Left cardiac atrium (tissue), 4 donors: Measurements from ENCODE around the gene WDR45B. TPM values are rescaled to one million over a fixed set of nuclear protein-coding genes. Genes with fewer than 3 reads are reported as not detected.
A peak's percentile ranks its signal among the peaks of the same experiment; 100 is the strongest.

Source experiments
- ATAC-seq, 2 donors: fragments of 200-7000 bp; cut with Tn5 transposase; one replicate each; pipeline ENCODE4 v1.9.1; 2020; ENCODE audit warnings: mild to moderate bottlenecking in 2 of 2, moderate library complexity in 2 of 2
- DNase-seq: peaks from one replicate; pipeline ENCODE4 v3.0.0-alpha.2; 2020
- intact Hi-C, 2 donors: fragments of 100-400 bp; cut with DNase I; formaldehyde crosslinking; loops; one replicate each; pipeline versions ENCODE4 v1.14.1 to v1.15.1; 2022 to 2023
- total RNA-seq, 2 donors: library from RNA; stranded (reverse); fragmentation: NEBNext Ultra II Directional; extraction: Animal tissue kit (Norgen Biotek cat#: 25700); gene quantifications; one replicate each; pipeline ENCODE4 v1.2.1, GENCODE V29; 2021
- donor health status: DM: no; HTN: yes; CAD: no.
- donor health status: DM: no; HTN: yes; CAD: no; lungs with severe emphysema.
- donor health status: DM: yes; HTN: yes; CAD: no.
- donor health status: Dilated cardiomyopathy.

WDR45B gene
- total RNA-seq, 2 donors from 2014 or later = 40.1 to 47.3 TPM

DNA sequence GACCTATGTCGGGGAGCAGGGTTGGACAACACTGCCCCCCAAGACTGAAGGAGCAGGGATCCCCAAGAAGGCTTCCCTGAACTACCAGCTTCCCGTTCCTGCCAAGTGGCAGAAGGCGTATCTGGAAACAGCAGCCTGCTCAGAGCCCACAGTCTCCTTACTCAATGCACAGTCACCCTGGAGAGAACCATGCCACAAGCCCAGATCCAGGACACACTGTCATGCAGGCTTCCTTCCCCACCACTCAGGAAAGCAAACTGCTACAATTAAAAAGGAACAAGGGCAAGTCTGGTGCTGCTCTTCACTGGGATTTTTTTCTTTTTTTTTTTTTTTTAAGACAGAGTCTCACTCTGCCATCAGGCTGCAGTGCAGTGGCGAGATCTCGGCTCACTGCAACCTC lies 8.2 kb downstream of the WDR45B start:
- intact Hi-C loops = no loop called here
- ATAC-seq (peak in 1 of 2 donors; percentile 12), DNase-seq (no peak)

GRCh38 chr17:82639628-82640027 lies 8.6 kb downstream of the WDR45B start:
- ATAC-seq (peak in 1 of 2 donors; percentile 44), DNase-seq (no peak)
- intact Hi-C loops = no loop called here

- ATAC-seq (no peak), DNase-seq (no peak)
- intact Hi-C loops = no loop called here
Measured at GRCh38 chr17:82638183-82638773, 10.0 kb downstream of the WDR45B start.

DNA sequence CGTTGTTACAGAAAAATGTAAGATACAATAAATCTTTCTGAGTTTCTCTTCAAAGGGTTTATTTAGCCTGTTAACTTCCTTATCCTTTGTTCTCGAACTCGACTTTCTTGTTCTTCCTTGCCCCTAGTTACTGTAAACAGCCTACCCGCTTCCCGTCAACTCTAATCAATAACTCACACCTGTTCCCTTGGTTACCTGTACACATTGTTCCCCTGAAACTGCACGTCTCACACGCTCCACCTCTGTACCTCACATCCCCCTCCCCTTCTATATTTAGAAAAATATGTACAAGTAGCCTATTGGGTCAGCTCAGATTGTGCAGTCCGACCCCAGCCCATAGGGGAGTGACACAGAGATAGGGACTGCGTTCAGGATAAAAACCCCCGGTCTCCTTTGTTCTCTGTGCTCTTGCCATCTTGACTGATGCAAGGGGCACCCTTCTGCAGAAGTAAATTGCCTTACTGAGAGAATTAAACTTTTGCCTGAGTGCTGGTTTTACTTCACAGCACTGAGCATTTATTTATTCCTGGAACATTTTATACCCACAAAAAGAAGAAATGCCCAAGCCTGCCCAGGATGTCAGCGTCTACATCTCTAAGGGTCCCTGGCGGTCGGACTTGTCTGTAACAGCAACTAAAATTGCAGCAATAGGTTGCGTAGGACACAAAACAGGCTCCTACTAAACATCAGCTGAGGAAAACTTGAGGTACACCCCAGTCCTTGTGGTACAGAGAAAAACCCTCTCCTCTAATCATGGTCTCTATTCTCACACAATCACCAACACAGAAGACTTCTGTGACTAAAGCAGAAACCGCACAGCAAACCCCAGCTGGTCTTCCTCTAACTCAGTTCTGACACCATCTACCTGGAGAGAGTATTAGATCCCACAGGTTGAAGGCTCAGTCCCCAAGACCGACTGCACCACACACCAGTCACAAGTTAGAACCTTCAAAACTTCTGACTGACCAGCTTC lies 11.3 kb downstream of the WDR45B start:
- intact Hi-C loops = no loop called here
- ATAC-seq (no peak), DNase-seq (no peak)

GRCh38 chr17:82633343-82633742 lies 14.9 kb downstream of the WDR45B start:
- intact Hi-C loops = no loop called here
- ATAC-seq (no peak), DNase-seq (no peak)

DNA sequence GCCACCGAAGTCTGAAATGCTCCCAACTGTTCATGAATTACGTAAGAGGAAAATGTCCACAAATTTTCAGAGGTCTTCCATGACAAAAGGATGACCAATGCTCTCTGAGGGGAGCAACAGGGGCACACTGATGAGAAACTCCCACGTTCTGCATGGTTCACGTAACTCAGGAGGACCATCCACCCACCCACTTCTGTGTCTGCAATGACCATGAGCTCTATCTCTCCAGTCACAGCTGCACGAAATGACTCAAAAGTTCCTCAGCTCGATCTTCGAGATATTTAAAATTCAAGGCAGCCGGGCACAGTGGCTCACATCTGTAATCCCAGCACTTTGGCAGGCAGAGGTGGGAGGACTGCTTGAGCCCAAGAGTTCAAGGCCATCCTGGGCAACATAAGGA lies 15.8 kb downstream of the WDR45B start:
- no peak for DNase-seq
- no peak for ATAC-seq
- intact Hi-C loops = no loop called here

- no peak for ATAC-seq
- intact Hi-C loops = no loop called here
Measured at GRCh38 chr17:82631544-82631943, 16.7 kb downstream of the WDR45B start.

GRCh38 chr17:82630212-82630611 lies 18.0 kb downstream of the WDR45B start:
- no peak for DNase-seq
- ATAC-seq = no peak
- intact Hi-C loops = no loop called here

More at GRCh38 chr17:82631544-82631943, 16.7 kb downstream of the WDR45B start:
- no peak for DNase-seq

GRCh38 chr17:82629748-82630147 lies 18.5 kb downstream of the WDR45B start:
- intact Hi-C loops = no loop called here
- no peak for ATAC-seq
- DNase-seq = no peak

- no peak for DNase-seq
- intact Hi-C loops = no loop called here
- peak; percentile 12 to 17 for ATAC-seq
Measured at GRCh38 chr17:82627405-82627804, 20.8 kb downstream of the WDR45B start.

GRCh38 chr17:82623707-82624106 lies 24.5 kb downstream of the WDR45B start:
- intact Hi-C loops = no loop called here
- ATAC-seq (no peak), DNase-seq (no peak)

DNA sequence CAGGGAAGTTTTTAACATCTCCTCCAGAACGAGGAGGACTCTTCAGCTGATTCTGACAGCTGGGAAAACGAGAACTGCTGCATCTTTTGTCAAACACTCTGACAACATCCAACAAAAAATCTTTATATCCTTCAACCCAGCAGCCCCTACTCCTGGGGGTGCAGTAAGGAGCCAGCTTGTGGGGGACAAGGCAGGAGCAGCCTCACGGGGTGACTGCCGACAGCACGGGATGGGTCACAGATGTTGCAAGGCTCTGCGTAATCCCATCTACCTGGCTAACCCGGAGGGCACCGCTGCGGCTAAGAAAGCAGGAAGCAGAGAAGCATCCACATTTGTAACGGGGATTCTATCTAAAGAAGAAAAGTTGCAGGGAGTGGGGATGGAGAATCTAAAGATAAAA lies 28.6 kb downstream of the WDR45B start:
- intact Hi-C loops = no loop called here
- DNase-seq = no peak

GRCh38 chr17:82619211-82619610 lies 29.0 kb downstream of the WDR45B start:
- DNase-seq (no peak), ATAC-seq (no peak)
- intact Hi-C loops = no loop called here

More for the DNA sequence above, 28.6 kb downstream of the WDR45B start:
- ATAC-seq = no peak

DNA sequence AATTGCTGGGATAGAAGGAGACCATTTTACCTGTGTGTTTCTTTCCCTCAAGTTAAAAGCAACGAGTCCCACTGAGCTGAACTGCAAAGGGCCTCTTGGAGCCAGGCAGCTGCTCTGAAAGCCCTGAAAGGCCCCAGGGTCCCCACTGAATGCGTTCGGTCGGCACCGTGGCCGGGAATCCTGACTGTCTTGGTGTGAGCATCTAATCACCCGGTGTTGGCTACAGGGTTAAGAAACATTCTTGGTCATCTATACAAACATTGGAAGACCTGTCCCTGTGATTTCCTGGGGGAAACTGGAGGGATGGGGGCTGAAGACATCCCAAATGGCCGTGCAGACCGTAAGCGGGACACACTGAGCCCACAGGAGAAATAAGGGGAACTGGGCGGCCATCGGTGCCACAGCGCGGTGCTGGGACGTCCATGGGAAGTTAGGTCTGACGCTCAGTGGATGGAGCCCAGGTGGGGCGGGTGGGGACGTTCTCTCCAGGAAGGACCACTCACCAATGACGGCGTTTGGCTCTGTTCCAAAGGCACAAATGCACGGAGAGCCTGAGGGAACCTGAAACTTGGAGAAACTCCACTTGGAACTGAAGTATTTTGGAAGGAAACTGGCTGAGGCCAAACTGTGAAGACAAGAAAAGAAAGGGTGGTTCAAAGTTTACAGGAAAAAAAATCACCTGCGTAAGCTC lies 32.1 kb downstream of the WDR45B start:
- DNase-seq = no peak
- no peak for ATAC-seq
- intact Hi-C loops = no loop called here

- intact Hi-C loops = no loop called here
- DNase-seq = no peak
- no peak for ATAC-seq
Measured at GRCh38 chr17:82615084-82616020, 32.9 kb downstream of the WDR45B start.

- DNase-seq (no peak), ATAC-seq (no peak)
- intact Hi-C loops = no loop called here
Measured at GRCh38 chr17:82614095-82614631, 34.1 kb downstream of the WDR45B start.

GRCh38 chr17:82613283-82614094 lies 34.8 kb downstream of the WDR45B start:
- intact Hi-C loops = no loop called here
- DNase-seq (no peak), ATAC-seq (peak; percentile 68 to 70)
